Neuronal stem cell (in vitro differentiated cells): ENCODE results near the gene MAPKBP1. TPM values are rescaled to one million over a fixed set of nuclear protein-coding genes. Genes with fewer than 3 reads are reported as not detected.
A peak's percentile ranks its signal among the peaks of the same experiment; 100 is the strongest.

Experiments used
- DNase-seq: peaks from one replicate; pipeline ENCODE4 v3.0.0-alpha.2; 2013; ENCODE audit warnings: low spot score
- H2AFZ ChIP-seq: one replicate; pipeline ENCODE4 v1.6.1; 2013; ENCODE audit warnings: mild to moderate bottlenecking, low read length, inconsistent platforms
- H2AK5ac ChIP-seq: 2 replicates; pipeline ENCODE4 v1.6.1; 2013; ENCODE audit warnings: low read depth, mild to moderate bottlenecking, inconsistent platforms, low read length, moderate library complexity, mixed read lengths
- H2BK120ac ChIP-seq: 2 replicates; pipeline ENCODE4 v1.6.1; 2013; ENCODE audit warnings: low read depth, mild to moderate bottlenecking, inconsistent platforms, low read length, moderate library complexity, mixed read lengths
- H2BK12ac ChIP-seq: one replicate; pipeline ENCODE4 v1.6.1; 2013; ENCODE audit warnings: low read length, inconsistent platforms
- H2BK15ac ChIP-seq: 2 replicates; pipeline ENCODE4 v1.6.1; 2013; ENCODE audit warnings: mild to moderate bottlenecking, low read length, inconsistent platforms, mixed read lengths
- H2BK5ac ChIP-seq: one replicate; pipeline ENCODE4 v1.6.1; 2013; ENCODE audit warnings: inconsistent platforms, mild to moderate bottlenecking, low read length, moderate library complexity
- H3K14ac ChIP-seq: one replicate; pipeline ENCODE4 v1.6.1; 2013; ENCODE audit warnings: low read length, inconsistent platforms
- H3K18ac ChIP-seq: 2 replicates; pipeline ENCODE4 v1.6.1; 2013; ENCODE audit warnings: low read length, inconsistent platforms
- H3K23ac ChIP-seq: 2 replicates; pipeline ENCODE4 v1.6.1; 2013; ENCODE audit warnings: low read depth, mild to moderate bottlenecking, mixed read lengths, low read length, inconsistent platforms; ENCODE audit not compliant: poor library complexity
- H3K27ac ChIP-seq: replicated peaks from 3 replicates; pipeline ENCODE4 v1.5.1; 2013; ENCODE audit warnings: low read length, inconsistent platforms
- H3K27me3 ChIP-seq, 3 experiments: 2 replicates each; pipeline ENCODE4 v1.6.1; 2013; ENCODE audit warnings: low read length in 3 of 3, mild to moderate bottlenecking in 2 of 3, inconsistent platforms in 1 of 3, low read depth in 1 of 3, mixed read lengths in 1 of 3, moderate library complexity in 1 of 3; ENCODE audit not compliant: control insufficient read depth in 3 of 3, insufficient read depth in 3 of 3
- H3K36me3 ChIP-seq, 2 donors: replicated peaks in 1 of 2; 2 replicates each; pipeline ENCODE4 v1.6.1; 2013; ENCODE audit warnings: low read length in 2 of 2; ENCODE audit not compliant: control insufficient read depth in 2 of 2, insufficient read depth in 2 of 2
- H3K4ac ChIP-seq: 2 replicates; pipeline ENCODE4 v1.6.1; 2013; ENCODE audit warnings: inconsistent platforms, mild to moderate bottlenecking, low read length, moderate library complexity
- H3K4me1 ChIP-seq, 2 donors: 1 replicate in 1 of 2; 2 replicates in 1 of 2; pipeline ENCODE4 v1.6.1; 2013; ENCODE audit warnings: low read length in 2 of 2, low read depth in 1 of 2; ENCODE audit not compliant: control insufficient read depth in 2 of 2, insufficient read depth in 1 of 2
- H3K4me2 ChIP-seq: one replicate; pipeline ENCODE4 v1.6.1; 2013; ENCODE audit warnings: mild to moderate bottlenecking, low read length, inconsistent platforms; ENCODE audit not compliant: insufficient read depth, poor library complexity, severe bottlenecking
- H3K4me3 ChIP-seq, 2 donors: 2 replicates each; pipeline ENCODE4 v1.5.1; 2013; ENCODE audit warnings: low read length in 2 of 2, mild to moderate bottlenecking in 2 of 2, inconsistent platforms in 1 of 2, moderate library complexity in 1 of 2
- H3K79me1 ChIP-seq: one replicate; pipeline ENCODE4 v1.6.1; 2013; ENCODE audit warnings: low read depth, mild to moderate bottlenecking, inconsistent platforms, low read length, moderate library complexity
- H3K9ac ChIP-seq: one replicate; pipeline ENCODE4 v1.6.1; 2013; ENCODE audit warnings: mild to moderate bottlenecking, low read depth, low read length, inconsistent platforms; ENCODE audit not compliant: poor library complexity
- H3K9me3 ChIP-seq, 2 donors: replicated peaks in 1 of 2; 2 replicates each; pipeline versions ENCODE3 to v1.6.1; 2013; ENCODE audit warnings: low read length in 2 of 2, mild to moderate bottlenecking in 2 of 2, inconsistent platforms in 1 of 2, low read depth in 1 of 2, mixed read lengths in 1 of 2, moderate library complexity in 1 of 2; ENCODE audit not compliant: control insufficient read depth in 2 of 2, insufficient read depth in 1 of 2
- H4K8ac ChIP-seq: one replicate; pipeline ENCODE4 v1.6.1; 2013; ENCODE audit warnings: low read depth, mild to moderate bottlenecking, inconsistent platforms, low read length, moderate library complexity
- H4K91ac ChIP-seq: one replicate; pipeline ENCODE4 v1.6.1; 2013; ENCODE audit warnings: low read length, low read depth, mild to moderate bottlenecking, inconsistent platforms; ENCODE audit not compliant: poor library complexity
- WGBS, 2 donors: extraction: QIAGEN DNeasy Blood & Tissue Kit; methylation state at CpG; one replicate each; pipeline ENCODE4 v1.1.7; 2013; ENCODE audit warnings: missing lambda C conversion rate in 2 of 2, mixed read lengths in 1 of 2; ENCODE audit not compliant: insufficient read length in 2 of 2, insufficient replicate concordance in 1 of 2; ENCODE audit errors: extremely low coverage in 2 of 2; 5-methylcytosine and 5-hydroxymethylcytosine counted together
- small RNA-seq: library from polyadenylated mRNA; stranded (forward); fragments of <200 nt; extraction: miRNeasy Mini kit (QIAGEN cat#:217004); gene quantifications from one replicate; pipeline ENCODE3, GENCODE V24; 2013; ENCODE audit not compliant: insufficient read depth

The MAPKBP1 gene

DNA sequence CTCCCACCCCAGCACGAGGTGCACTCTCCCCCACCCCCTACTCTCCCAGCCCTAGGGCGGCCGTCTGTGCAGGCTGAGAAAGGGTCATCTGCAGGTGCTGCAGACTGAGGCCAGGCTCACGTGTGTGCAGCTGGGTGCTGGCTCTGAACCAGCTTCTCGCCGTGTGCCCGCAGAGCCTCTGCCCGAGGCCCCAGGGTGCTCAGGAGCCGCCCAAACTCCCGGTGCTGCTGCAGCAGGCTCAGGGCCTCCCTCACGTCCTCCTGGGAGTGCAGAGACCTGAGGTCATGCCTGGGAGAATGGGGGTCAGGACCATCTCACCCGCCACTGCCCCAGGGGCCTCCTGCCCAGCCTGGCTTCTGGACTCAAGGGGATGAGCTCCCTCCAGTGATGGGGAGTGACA, 102.4 kb downstream of the MAPKBP1 start:
- H3K4me3 ChIP-seq = no peak overlapping the region
- H4K91ac ChIP-seq = no peak overlapping the region
- peak overlapping the region; percentile 73 for H3K18ac ChIP-seq
- peaks cover 0 to 34% (median 14%) of the 10 kb centered on the region in 3 experiments for H3K27me3 ChIP-seq
- H3K36me3 ChIP-seq = no peaks in the 10 kb centered on the region
- no peak overlapping the region for H3K14ac ChIP-seq
- WGBS, 2 donors = no CpG with 5 or more reads among the region's 12 CpGs
- H2BK12ac ChIP-seq = no peak overlapping the region
- H3K23ac ChIP-seq = no peak overlapping the region
- H4K8ac ChIP-seq = no peak overlapping the region
- no peak overlapping the region for H2BK120ac ChIP-seq
- H3K9ac ChIP-seq = peak overlapping the region; percentile 50
- H2BK5ac ChIP-seq = peak overlapping the region; percentile 46
- H3K4me1 ChIP-seq = peaks cover 1 to 6% of the 10 kb centered on the region in 2 donors
- H3K9me3 ChIP-seq = peaks cover 0 to 3% of the 10 kb centered on the region in 2 donors
- H3K4me2 ChIP-seq = no peak overlapping the region
- peak overlapping the region; percentile 60 for H2AK5ac ChIP-seq
- no peak overlapping the region for H3K27ac ChIP-seq
- peak overlapping the region; percentile 56 for H2BK15ac ChIP-seq
- no peaks in the 10 kb centered on the region for H3K79me1 ChIP-seq
- no peak overlapping the region for H2AFZ ChIP-seq
- no peak for DNase-seq
- H3K4ac ChIP-seq = no peak overlapping the region

Small RNA genes within 50 kb of the gene (small RNA-seq; reads per million reads assigned to genes)
- gene JMJD7-PLA2G4B (1.2 reads per million), gene MIR4310 (not detected), gene RNA5SP393 (not detected)
